NT2/D1 (cell line): Measurements from ENCODE around the gene MMS19.
A peak's percentile ranks its signal among the peaks of the same experiment; 100 is the strongest.
"Not testable (repeated sequence)": the region's sequence is repeated elsewhere in the genome, so short reads cannot be mapped to it uniquely, and the experiment has no call there.

ENCODE experiments used
- DNase-seq: peaks from one replicate; pipeline ENCODE4 v3.0.0-alpha.2; 2011; ENCODE audit warnings: low read depth, low spot score
- H3K27me3 ChIP-seq: 2 replicates; pipeline ENCODE4 v1.6.0; 2011; ENCODE audit warnings: mild to moderate bottlenecking; ENCODE audit not compliant: insufficient read length, insufficient read depth
- H3K36me3 ChIP-seq: 2 replicates; pipeline ENCODE4 v1.6.1; 2011; ENCODE audit warnings: mild to moderate bottlenecking, low read length, mixed read lengths; ENCODE audit not compliant: insufficient read depth, insufficient read length
- H3K4me1 ChIP-seq: 2 replicates; pipeline ENCODE4 v1.5.1; 2011; ENCODE audit not compliant: insufficient read depth, insufficient read length
- H3K4me3 ChIP-seq: 2 replicates; pipeline ENCODE4 v1.5.1; 2011; ENCODE audit warnings: low read depth; ENCODE audit not compliant: insufficient read length
- H3K9ac ChIP-seq: 2 replicates; pipeline ENCODE4 v1.6.0; 2011; ENCODE audit warnings: low read depth; ENCODE audit not compliant: insufficient read length
- H3K9me3 ChIP-seq: 2 replicates; pipeline ENCODE4 v1.5.1; 2011; ENCODE audit warnings: mild to moderate bottlenecking, low read length; ENCODE audit not compliant: insufficient read depth
- SUZ12 ChIP-seq: IDR thresholded peaks from 2 replicates; pipeline ENCODE4 v1.6.1; 2011; ENCODE audit not compliant: insufficient read length, insufficient read depth; ENCODE audit errors: extremely low read depth
- YY1 ChIP-seq: IDR thresholded peaks from 2 replicates; pipeline ENCODE4 v1.6.1; 2011; ENCODE audit not compliant: insufficient read length, insufficient read depth
- ZNF274 ChIP-seq: IDR thresholded peaks from 2 replicates; pipeline ENCODE4 v1.6.1; 2011; ENCODE audit warnings: mild to moderate bottlenecking, low read depth, low read length

The MMS19 gene

GRCh38 chr10:97426776-97427570 is 71.2 kb downstream of the MMS19 start:
- Histone ChIP-seq H3K4me3 (peak overlapping the region; percentile 95), H3K4me1 (no peaks in the 10 kb centered on the region), H3K9ac (peak overlapping the region; percentile 98), H3K27me3 (no peaks in the 10 kb centered on the region), H3K9me3 (no peaks in the 10 kb centered on the region), H3K36me3 (peaks cover 47% of the 10 kb centered on the region)
- TF ChIP-seq YY1 (no peak), ZNF274 (no peak), SUZ12 (no peak)
- no peak for DNase-seq

DNA sequence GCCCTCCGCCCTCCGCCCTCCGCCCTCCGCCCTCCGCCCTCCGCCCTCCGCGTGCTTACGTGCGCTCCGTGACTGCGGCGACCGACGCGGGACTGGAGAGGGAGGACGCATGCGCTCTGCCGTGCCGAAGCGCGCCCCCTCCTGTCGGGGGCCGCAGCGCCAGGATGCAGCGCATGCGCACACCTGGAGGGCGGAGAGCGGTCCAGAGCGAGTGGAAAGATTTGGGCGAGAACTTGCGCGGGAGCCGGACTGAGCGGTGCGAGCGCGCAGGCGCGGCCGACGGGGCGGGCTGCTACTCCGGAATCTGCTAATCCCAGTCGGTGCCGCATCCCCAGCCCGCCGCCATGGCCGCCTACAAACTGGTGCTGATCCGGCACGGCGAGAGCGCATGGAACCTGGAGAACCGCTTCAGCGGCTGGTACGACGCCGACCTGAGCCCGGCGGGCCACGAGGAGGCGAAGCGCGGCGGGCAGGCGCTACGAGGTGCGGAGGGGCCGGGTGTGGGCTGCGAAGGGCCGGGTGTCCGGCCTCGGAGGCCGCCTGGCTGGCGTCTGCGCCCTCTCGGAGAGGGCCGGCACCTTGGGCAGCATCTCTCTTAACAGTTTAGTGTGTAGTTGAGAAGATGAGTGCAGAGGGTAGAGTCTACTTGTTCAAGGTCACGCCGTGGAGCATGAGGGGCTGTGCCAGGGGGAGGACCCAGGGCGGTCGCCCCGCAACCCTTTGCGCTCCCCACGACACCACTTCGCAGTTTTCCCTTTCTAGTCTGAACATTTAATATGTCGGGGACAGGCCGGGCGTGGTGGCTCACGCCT is 72.1 kb downstream of the MMS19 start, which contains the start of gene PGAM1:
PGAM1 (plus strand) TSS at position 228 of the 812 bp plus-strand sequence; CDS start at position 345, 117 bp downstream.
- no peak for TF ChIP-seq YY1
- peak within 1 kb of the TSS; percentile 95 for H3K4me3 ChIP-seq
- H3K9me3 ChIP-seq, result no peaks in the 10 kb centered on the region
- DNase-seq, result peak; percentile 90
- H3K9ac ChIP-seq, result peak within 1 kb of the TSS; percentile 98
- H3K36me3 ChIP-seq, result peaks cover 39% of the 10 kb centered on the region
- H3K4me1 ChIP-seq, result no peaks in the 10 kb centered on the region
- H3K27me3 ChIP-seq, result no peaks in the 10 kb centered on the region

GRCh38 chr10:97423757-97424098 is 74.5 kb downstream of the MMS19 start:
- H3K9ac ChIP-seq, H3K4me3 ChIP-seq, H3K9me3 ChIP-seq, H3K27me3 ChIP-seq, H3K4me1 ChIP-seq, DNase-seq: not testable (repeated sequence)
- H3K36me3 ChIP-seq, result peaks cover 19% of the 10 kb centered on the region

DNA sequence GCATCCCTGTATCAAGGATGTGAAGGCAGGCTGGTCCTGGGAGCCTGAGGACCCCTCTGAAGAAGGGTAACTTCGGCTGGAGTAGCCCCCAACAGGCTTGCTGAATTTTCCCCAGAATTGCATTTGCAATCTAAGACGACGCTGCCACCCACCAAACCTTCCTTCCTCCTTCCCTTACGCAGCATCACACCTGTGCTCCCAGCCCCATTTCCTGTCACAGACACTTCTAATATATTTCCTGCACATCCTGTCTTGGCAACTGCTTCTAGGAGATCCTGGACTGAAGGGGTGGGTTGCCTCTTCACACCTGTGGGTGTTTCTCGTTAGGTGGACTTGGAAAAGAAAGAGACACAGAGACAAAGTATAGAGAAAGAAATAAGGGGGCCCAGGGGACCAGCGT is 81.7 kb downstream of the MMS19 start:
- no peaks in the 10 kb centered on the region for H3K27me3 ChIP-seq
- peaks cover 7% of the 10 kb centered on the region for H3K4me1 ChIP-seq
- H3K9me3 ChIP-seq, result no peaks in the 10 kb centered on the region
- TF ChIP-seq YY1 (no peak), ZNF274 (no peak), SUZ12 (no peak)
- H3K9ac ChIP-seq, result no peak overlapping the region
- H3K4me3 ChIP-seq, result no peak overlapping the region
- DNase-seq, result no peak
- H3K36me3 ChIP-seq, result no peaks in the 10 kb centered on the region

GRCh38 chr10:97412891-97413304 is 85.3 kb downstream of the MMS19 start:
- Histone ChIP-seq H3K36me3 (no peaks in the 10 kb centered on the region), H3K4me1 (peaks cover 3% of the 10 kb centered on the region), H3K9ac (no peak overlapping the region), H3K9me3 (no peaks in the 10 kb centered on the region), H3K27me3 (no peaks in the 10 kb centered on the region), H3K4me3 (no peak overlapping the region)
- TF ChIP-seq ZNF274 (no peak), YY1 (no peak), SUZ12 (no peak)
- DNase-seq, result no peak

DNA sequence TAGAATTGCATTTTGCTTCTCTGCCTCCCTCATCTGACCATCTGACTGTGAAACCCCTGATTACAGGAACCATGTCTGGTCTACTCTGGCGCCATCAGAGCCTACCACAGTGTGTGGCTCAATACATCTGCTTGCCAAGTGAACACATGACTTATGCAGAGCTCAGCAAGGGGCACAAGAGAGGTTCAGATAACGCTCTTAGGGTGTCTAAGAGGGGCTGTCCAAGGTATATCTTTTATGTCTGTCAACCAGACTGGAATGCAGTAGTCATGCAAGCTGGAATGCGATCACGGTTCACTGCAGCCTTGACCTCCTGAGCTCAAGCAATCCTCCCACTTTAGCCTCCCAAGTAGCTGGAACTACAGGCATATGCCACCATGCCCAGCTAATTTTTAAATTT is 86.8 kb downstream of the MMS19 start:
- DNase-seq, result no peak
- H3K9ac ChIP-seq, result no peak overlapping the region
- no peaks in the 10 kb centered on the region for H3K9me3 ChIP-seq
- no peak overlapping the region for H3K4me3 ChIP-seq
- TF ChIP-seq ZNF274, result no peak
- TF ChIP-seq YY1, result no peak
- no peak for TF ChIP-seq SUZ12
- peaks cover 3% of the 10 kb centered on the region for H3K4me1 ChIP-seq
- no peaks in the 10 kb centered on the region for H3K27me3 ChIP-seq
- no peaks in the 10 kb centered on the region for H3K36me3 ChIP-seq

- Histone ChIP-seq H3K36me3 (no peaks in the 10 kb centered on the region), H3K9ac (no peak overlapping the region)
- TF ChIP-seq ZNF274 (no peak), SUZ12 (no peak), YY1 (no peak)
Observed at GRCh38 chr10:97408496-97408992, 89.7 kb downstream of the MMS19 start.

More at GRCh38 chr10:97408496-97408992, 89.7 kb downstream of the MMS19 start:
- no peaks in the 10 kb centered on the region for H3K4me1 ChIP-seq
- DNase-seq, result no peak
- H3K9me3 ChIP-seq, result no peaks in the 10 kb centered on the region
- no peaks in the 10 kb centered on the region for H3K27me3 ChIP-seq
- H3K4me3 ChIP-seq, result no peak overlapping the region
